HepG2 (cell line): ENCODE results near the gene HSPE1. TPM values are rescaled to one million over a fixed set of nuclear protein-coding genes. Genes with fewer than 3 reads are reported as not detected.

Experiments
- ATF1 ChIP-seq: IDR thresholded peaks from 2 replicates; pipeline ENCODE4 v1.6.1; 2016; ENCODE audit warnings: mild to moderate bottlenecking, control low read depth
- BRD4 ChIP-seq: sonication (generic); formaldehyde crosslinking; IDR thresholded peaks from 2 replicates; pipeline ENCODE4 v1.4.0; 2020; ENCODE audit warnings: missing genetic modification reagents
- GTF2F1 ChIP-seq: fragments of 150-350 bp; IDR thresholded peaks from 2 replicates; pipeline ENCODE4 v1.6.1; 2014; ENCODE audit warnings: low read length
- HMG20A ChIP-seq: IDR thresholded peaks from 2 replicates; pipeline ENCODE4 v1.6.1; 2016; ENCODE audit warnings: borderline replicate concordance
- ISX ChIP-seq: sonication (generic); formaldehyde crosslinking; conservative IDR thresholded peaks from 2 replicates; pipeline ENCODE4 v1.5.0; 2020; ENCODE audit warnings: missing genetic modification reagents
- MBNL3 ChIP-seq: fragments of 250-450 bp; sonication (Bioruptor Pico); conservative IDR thresholded peaks from 2 replicates; pipeline ENCODE4 v1.8.0; 2022; ENCODE audit warnings: mild to moderate bottlenecking, inconsistent platforms
- MYC ChIP-seq: sonication (generic); formaldehyde crosslinking; IDR thresholded peaks from 2 replicates; pipeline ENCODE4 v1.9.0; 2021; ENCODE audit warnings: missing genetic modification reagents, borderline replicate concordance
- NCOA2 ChIP-seq: sonication (generic); formaldehyde crosslinking; IDR thresholded peaks from 2 replicates; pipeline ENCODE4 v1.8.0; 2022; ENCODE audit warnings: inconsistent platforms
- POGK ChIP-seq: sonication (generic); formaldehyde crosslinking; conservative IDR thresholded peaks from 2 replicates; pipeline ENCODE4 v1.8.0; 2022; ENCODE audit warnings: mild to moderate bottlenecking, moderate library complexity, missing genetic modification reagents
- PRMT3 ChIP-seq: sonication (generic); formaldehyde crosslinking; IDR thresholded peaks from 2 replicates; pipeline ENCODE4 v1.8.1; 2022; ENCODE audit warnings: low read depth, mild to moderate bottlenecking, moderate library complexity, missing genetic modification reagents, borderline replicate concordance
- REXO4 ChIP-seq: sonication (generic); formaldehyde crosslinking; IDR thresholded peaks from 2 replicates; pipeline ENCODE4 v1.8.0; 2022; ENCODE audit warnings: missing genetic modification reagents, mild to moderate bottlenecking, borderline replicate concordance
- SMYD3 ChIP-seq: sonication (generic); formaldehyde crosslinking; IDR thresholded peaks from 2 replicates; pipeline ENCODE4 v1.8.1; 2023; ENCODE audit warnings: mild to moderate bottlenecking, missing genetic modification reagents
- SNAPC4 ChIP-seq: sonication (generic); formaldehyde crosslinking; IDR thresholded peaks from 2 replicates; pipeline ENCODE4 v1.4.0; 2020; ENCODE audit warnings: mild to moderate bottlenecking, missing genetic modification reagents
- SP4 ChIP-seq: sonication (generic); formaldehyde crosslinking; IDR thresholded peaks from 2 replicates; pipeline ENCODE4 v1.8.1; 2023; ENCODE audit warnings: mild to moderate bottlenecking, missing genetic modification reagents
- ZFX ChIP-seq: sonication (generic); formaldehyde crosslinking; IDR thresholded peaks from 2 replicates; pipeline ENCODE4 v1.4.0; 2020; ENCODE audit warnings: mild to moderate bottlenecking, low read depth, missing genetic modification reagents, moderate library complexity
- ZNF326 ChIP-seq: sonication (generic); formaldehyde crosslinking; IDR thresholded peaks from 2 replicates; pipeline ENCODE4 v1.4.0; 2020; ENCODE audit warnings: missing genetic modification reagents, borderline replicate concordance
- ZNF34 ChIP-seq: sonication (generic); formaldehyde crosslinking; IDR thresholded peaks from 2 replicates; pipeline ENCODE4 v1.4.0; 2020; ENCODE audit warnings: mild to moderate bottlenecking, missing genetic modification reagents, borderline replicate concordance
- ZNF512 ChIP-seq: sonication (generic); formaldehyde crosslinking; IDR thresholded peaks from 2 replicates; pipeline ENCODE4 v1.4.0; 2020; ENCODE audit warnings: mild to moderate bottlenecking, missing genetic modification reagents
- ZNF530 ChIP-seq: sonication (generic); formaldehyde crosslinking; IDR thresholded peaks from 2 replicates; pipeline ENCODE4 v1.5.0; 2020; ENCODE audit warnings: low read depth, mild to moderate bottlenecking, missing genetic modification reagents
- ZNF749 ChIP-seq: sonication (generic); formaldehyde crosslinking; IDR thresholded peaks from 2 replicates; pipeline ENCODE4 v1.8.0; 2022; ENCODE audit warnings: mild to moderate bottlenecking, missing genetic modification reagents, moderate library complexity, borderline replicate concordance
- ZSCAN31 ChIP-seq: sonication (generic); formaldehyde crosslinking; IDR thresholded peaks from 2 replicates; pipeline ENCODE4 v1.5.0; 2020; ENCODE audit warnings: low read depth, mild to moderate bottlenecking, missing genetic modification reagents
- polyA plus RNA-seq, 8 experiments: library from polyadenylated mRNA; depleted of rRNA in 3 of 8; stranded (reverse) in 7 of 8; unstranded in 1 of 8; fragments of >200 nt; fragmentation: Illumina TruSeq in 4 of 8; extraction: Trizol in 4 of 8; gene quantifications; 2 replicates each; pipeline versions ENCODE4 v1.2.1 to v1.2.3, GENCODE V29; 2011 to 2016; ENCODE audit warnings: low read depth in 4 of 8, missing spikeins in 1 of 8, mixed read lengths in 1 of 8; ENCODE audit not compliant: insufficient read depth in 1 of 8
- total RNA-seq, 5 experiments: library from RNA; depleted of rRNA; stranded (reverse); fragments of >200 nt; fragmentation: Illumina TruSeq; extraction: Trizol; gene quantifications; 2 replicates each; pipeline ENCODE4 v1.2.3, GENCODE V29; 2016; ENCODE audit warnings: low read depth in 1 of 5

The HSPE1 gene
- total and polyA plus RNA-seq, 2 of the 13 experiments (the other 11 are each of a cell fraction or from before 2014, with no cell fraction given), result 244 to 823 TPM

GRCh38 chr2:197499594-197500502 is at the start of gene HSPE1, which contains the start of gene HSPD1 (continued):
- TF ChIP-seq POGK (CRISPR knock-in tag) (peak; percentile 98), ZSCAN31 (CRISPR knock-in tag) (peak; percentile 99), ZNF530 (CRISPR knock-in tag) (peak; percentile 95), BRD4 (CRISPR knock-in tag) (peak; percentile 97), ISX (CRISPR knock-in tag) (no peak), NCOA2 (peak; percentile 82), SP4 (peak; percentile 100), ZNF512 (CRISPR knock-in tag) (peak; percentile 84), GTF2F1 (0 out of 2 replicates have a peak, but pooled peaks have one; percentile 20), ATF1 (CRISPR knock-in tag) (peak; percentile 98), SMYD3 (CRISPR knock-in tag) (peak; percentile 89), ZNF34 (CRISPR knock-in tag) (peak; percentile 98), SNAPC4 (CRISPR knock-in tag) (peak; percentile 89), PRMT3 (CRISPR knock-in tag) (peak; percentile 93), HMG20A (CRISPR knock-in tag) (peak; percentile 48), REXO4 (peak; percentile 91), ZNF326 (CRISPR knock-in tag) (no peak), ZFX (peak; percentile 98), MYC (CRISPR knock-in tag) (peak; percentile 99), MBNL3 (CRISPR knock-in tag) (no peak), ZNF749 (CRISPR knock-in tag) (peak; percentile 99)
